ENCODE data around the gene MEN1.
"Not testable (repeated sequence)": the region's sequence is repeated elsewhere in the genome, so short reads cannot be mapped to it uniquely, and the experiment has no call there.

MEN1 gene

DNA sequence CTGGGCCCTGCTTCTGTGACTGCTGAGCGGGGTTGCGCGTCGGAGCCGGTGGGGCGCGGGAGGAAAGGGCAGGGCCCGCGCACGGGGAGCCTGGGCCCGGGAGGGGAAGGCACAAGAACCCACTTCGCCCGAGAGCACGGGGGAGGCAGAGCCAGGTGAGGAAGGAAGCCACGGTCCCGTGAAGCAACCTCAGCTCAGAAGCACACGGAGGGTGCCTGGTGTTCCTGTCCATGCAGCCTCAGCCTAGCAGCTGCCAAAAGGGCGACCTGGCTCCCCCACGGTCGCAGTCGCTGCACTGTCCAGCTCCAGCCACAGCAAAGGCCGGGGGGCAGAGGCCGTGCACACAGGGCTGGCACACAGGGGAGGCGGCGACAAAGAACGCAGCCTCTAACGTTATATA is 43.4 kb upstream of the MEN1 start:
- peaks cover 5% of the 10 kb centered on the region for H3K79me2 ChIP-seq (ENCODE audit: control insufficient read depth, insufficient read depth, low read length, unreplicated experiment)
- no peak overlapping the region for H2AFZ ChIP-seq (ENCODE audit: low read length, unreplicated experiment)
- H3K4me3 ChIP-seq (ENCODE audit: low read depth, low read length): no peak overlapping the region
- H3K4me1 ChIP-seq (ENCODE audit: control insufficient read depth, insufficient read depth, low read length, unreplicated experiment): peaks cover 35% of the 10 kb centered on the region
- no peaks in the 10 kb centered on the region for H3K27me3 ChIP-seq (ENCODE audit: insufficient read depth, low read length)
- H3K27ac ChIP-seq (ENCODE audit: low read depth, low read length): no peak overlapping the region
- peaks cover 10% of the 10 kb centered on the region; the same call in 1 of the 2 replicates for H3K36me3 ChIP-seq (ENCODE audit: insufficient read depth, low read length)

GRCh38 chr11:64852804-64853509 is 42.6 kb upstream of the MEN1 start:
- Histone ChIP-seq H3K4me3 (ENCODE audit: low read depth, low read length) (no peak overlapping the region), H3K27me3 (ENCODE audit: insufficient read depth, low read length) (no peaks in the 10 kb centered on the region), H3K79me2 (ENCODE audit: control insufficient read depth, insufficient read depth, low read length, unreplicated experiment) (peaks cover 5% of the 10 kb centered on the region), H2AFZ (ENCODE audit: low read length, unreplicated experiment) (no peak overlapping the region), H3K4me1 (ENCODE audit: control insufficient read depth, insufficient read depth, low read length, unreplicated experiment) (peaks cover 35% of the 10 kb centered on the region), H3K27ac (ENCODE audit: low read depth, low read length) (no peak overlapping the region), H3K36me3 (ENCODE audit: insufficient read depth, low read length) (peaks cover 10% of the 10 kb centered on the region; the same call in 1 of the 2 replicates)

DNA sequence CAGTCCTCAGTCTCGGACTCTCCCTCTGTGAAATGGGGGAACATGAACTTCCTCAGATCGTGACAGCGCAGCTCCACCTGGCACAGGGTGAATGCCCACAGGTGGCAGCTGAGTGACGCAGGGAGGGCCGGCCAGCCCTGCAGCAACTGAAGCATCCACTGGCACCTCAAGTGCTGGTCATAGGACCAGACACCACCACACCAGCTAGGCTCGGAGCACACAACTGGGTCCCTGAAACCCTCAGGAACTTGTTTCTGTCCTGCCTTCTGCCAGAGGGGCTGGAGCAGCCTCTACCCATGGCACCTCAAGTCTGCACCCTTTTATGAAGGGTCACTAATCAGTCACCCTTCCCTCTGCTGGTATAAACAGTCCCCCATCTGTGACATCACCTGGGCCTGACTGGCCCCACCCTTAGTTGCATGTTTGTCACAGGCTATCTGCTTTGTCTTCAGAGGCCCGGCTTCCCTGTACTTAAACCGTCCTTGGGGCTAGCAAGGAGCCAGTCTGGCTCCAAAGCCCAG is 41.5 kb upstream of the MEN1 start:
- Histone ChIP-seq H3K4me1 (ENCODE audit: control insufficient read depth, insufficient read depth, low read length, unreplicated experiment) (peaks cover 32% of the 10 kb centered on the region), H3K36me3 (ENCODE audit: insufficient read depth, low read length) (peaks cover 10% of the 10 kb centered on the region; the same call in 1 of the 2 replicates), H2AFZ (ENCODE audit: low read length, unreplicated experiment) (no peak overlapping the region), H3K79me2 (ENCODE audit: control insufficient read depth, insufficient read depth, low read length, unreplicated experiment) (peaks cover 5% of the 10 kb centered on the region), H3K27ac (ENCODE audit: low read depth, low read length) (no peak overlapping the region), H3K27me3 (ENCODE audit: insufficient read depth, low read length) (no peaks in the 10 kb centered on the region), H3K4me3 (ENCODE audit: low read depth, low read length) (no peak overlapping the region)

DNA sequence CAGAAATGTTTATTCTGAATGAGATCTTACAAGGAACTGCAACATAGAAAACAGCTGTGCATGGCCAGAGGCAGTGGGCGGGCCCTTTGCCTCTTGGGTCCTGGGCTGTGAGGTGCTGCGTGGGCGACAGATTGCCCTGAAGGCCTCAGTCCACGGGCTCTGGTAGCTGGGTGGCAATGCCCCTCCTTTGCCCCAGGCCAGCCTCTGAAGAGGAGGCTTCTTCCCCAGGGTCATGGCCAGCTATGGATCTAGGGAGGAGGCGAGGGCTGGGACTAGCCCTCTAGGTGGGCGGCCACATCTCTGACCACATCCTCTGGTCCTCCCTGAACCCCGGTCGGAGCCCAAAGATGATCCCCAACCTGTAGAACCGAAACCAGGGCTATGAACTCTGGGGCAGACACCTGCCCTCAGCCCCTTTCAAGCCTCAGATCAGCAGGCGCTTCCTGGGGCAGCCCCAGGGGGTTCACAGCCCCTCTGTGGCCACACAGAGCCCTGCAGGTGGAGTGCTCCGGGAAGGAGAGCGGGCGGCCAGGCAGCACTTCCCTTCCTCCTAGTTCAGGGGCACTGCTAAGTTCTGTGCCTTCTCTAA is 40.7 kb upstream of the MEN1 start:
- Histone ChIP-seq H3K4me1 (ENCODE audit: control insufficient read depth, insufficient read depth, low read length, unreplicated experiment) (peaks cover 24% of the 10 kb centered on the region), H3K27ac (ENCODE audit: low read depth, low read length) (no peak overlapping the region), H3K4me3 (ENCODE audit: low read depth, low read length) (no peak overlapping the region), H2AFZ (ENCODE audit: low read length, unreplicated experiment) (no peak overlapping the region), H3K27me3 (ENCODE audit: insufficient read depth, low read length) (no peaks in the 10 kb centered on the region), H3K36me3 (ENCODE audit: insufficient read depth, low read length) (peaks cover 10% of the 10 kb centered on the region; the same call in 1 of the 2 replicates), H3K79me2 (ENCODE audit: control insufficient read depth, insufficient read depth, low read length, unreplicated experiment) (peaks cover 5% of the 10 kb centered on the region)

DNA sequence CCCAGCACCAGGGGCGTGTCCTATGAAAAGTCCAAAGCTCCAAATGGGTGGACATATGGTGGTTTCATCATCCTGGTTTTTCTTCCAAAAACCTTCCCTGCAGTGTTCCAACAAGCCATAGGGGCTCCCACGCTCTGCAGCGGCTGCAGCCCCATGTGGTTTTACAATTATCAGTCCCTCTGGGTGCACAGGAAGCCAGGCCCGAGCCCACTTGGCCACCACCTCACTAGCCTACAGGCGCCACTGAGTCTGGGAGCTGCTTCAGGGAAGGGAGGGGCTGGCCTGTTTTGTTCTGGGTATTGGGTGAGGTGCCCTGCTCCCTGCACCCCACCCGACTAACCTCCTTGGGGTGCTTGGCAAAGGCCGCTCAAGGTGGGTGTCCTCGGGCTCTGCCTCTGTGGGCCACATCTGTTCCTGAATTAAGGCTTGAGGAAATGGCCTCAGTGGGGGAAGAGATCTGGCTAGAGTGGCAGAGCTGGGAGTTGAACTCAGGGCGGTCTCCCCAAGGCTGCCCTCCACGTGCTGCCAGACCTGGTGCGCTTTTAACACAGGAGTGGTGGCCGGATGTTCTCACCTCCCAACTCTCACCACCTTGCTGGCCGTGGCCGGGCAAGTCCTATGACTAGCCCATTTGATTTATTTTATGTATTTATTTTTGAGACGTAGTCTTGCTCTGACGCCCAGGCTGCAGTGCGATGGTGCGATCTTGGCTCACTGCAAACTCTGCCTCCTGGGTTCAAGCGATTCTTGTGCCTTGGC is 39.4 kb upstream of the MEN1 start:
- Histone ChIP-seq H3K79me2 (ENCODE audit: control insufficient read depth, insufficient read depth, low read length, unreplicated experiment) (peaks cover 5% of the 10 kb centered on the region), H3K27me3 (ENCODE audit: insufficient read depth, low read length) (no peaks in the 10 kb centered on the region), H3K27ac (ENCODE audit: low read depth, low read length) (no peak overlapping the region), H3K4me1 (ENCODE audit: control insufficient read depth, insufficient read depth, low read length, unreplicated experiment) (peaks cover 13% of the 10 kb centered on the region), H3K36me3 (ENCODE audit: insufficient read depth, low read length) (peaks cover 10% of the 10 kb centered on the region; the same call in 1 of the 2 replicates), H3K4me3 (ENCODE audit: low read depth, low read length) (no peak overlapping the region), H2AFZ (ENCODE audit: low read length, unreplicated experiment) (no peak overlapping the region)

DNA sequence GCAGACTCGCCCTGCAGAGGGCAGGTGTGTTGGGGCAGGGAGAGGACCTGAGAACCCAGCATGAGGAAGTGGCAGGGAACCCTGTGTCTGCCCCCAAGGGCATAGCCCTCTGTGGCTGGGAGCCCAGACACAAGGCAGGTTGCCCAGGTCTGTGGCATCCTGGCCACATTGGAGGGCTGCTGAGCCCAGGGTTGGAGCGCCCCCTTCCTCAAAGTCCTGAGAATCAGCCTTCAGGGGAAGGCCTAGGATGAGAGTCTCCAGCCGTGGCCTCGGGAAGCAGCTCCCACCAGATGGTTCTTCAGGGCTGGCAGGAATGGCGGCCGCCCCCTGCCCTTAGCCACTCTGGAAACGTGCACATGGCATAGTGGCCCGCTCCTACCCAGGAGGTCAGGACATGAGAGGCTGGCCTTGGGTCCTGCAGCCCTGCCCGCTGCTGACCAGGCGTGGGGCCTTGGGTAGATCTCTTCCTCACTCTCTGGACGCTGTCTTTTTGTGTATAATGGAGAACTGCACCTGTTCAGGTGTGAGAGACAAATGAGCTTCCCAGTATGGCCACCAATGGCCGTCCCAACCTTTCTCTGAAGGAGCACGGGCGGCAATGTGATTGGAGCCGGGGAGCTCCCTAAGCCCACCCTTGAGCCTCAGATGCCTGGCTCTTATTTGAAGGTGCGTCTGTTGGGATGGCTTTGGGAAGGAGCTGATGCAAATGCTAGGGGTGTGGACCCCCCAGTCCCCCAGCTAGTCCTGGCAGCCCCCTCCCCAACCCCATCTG is 38.7 kb upstream of the MEN1 start:
- H3K27ac ChIP-seq (ENCODE audit: low read depth, low read length): no peak overlapping the region
- no peak overlapping the region for H3K4me3 ChIP-seq (ENCODE audit: low read depth, low read length)
- H3K27me3 ChIP-seq (ENCODE audit: insufficient read depth, low read length): no peaks in the 10 kb centered on the region
- H2AFZ ChIP-seq (ENCODE audit: low read length, unreplicated experiment): no peak overlapping the region
- H3K4me1 ChIP-seq (ENCODE audit: control insufficient read depth, insufficient read depth, low read length, unreplicated experiment): peaks cover 7% of the 10 kb centered on the region
- H3K36me3 ChIP-seq (ENCODE audit: insufficient read depth, low read length): peaks cover 4% of the 10 kb centered on the region; the same call in 1 of the 2 replicates
- H3K79me2 ChIP-seq (ENCODE audit: control insufficient read depth, insufficient read depth, low read length, unreplicated experiment): peaks cover under 1% of the 10 kb centered on the region

DNA sequence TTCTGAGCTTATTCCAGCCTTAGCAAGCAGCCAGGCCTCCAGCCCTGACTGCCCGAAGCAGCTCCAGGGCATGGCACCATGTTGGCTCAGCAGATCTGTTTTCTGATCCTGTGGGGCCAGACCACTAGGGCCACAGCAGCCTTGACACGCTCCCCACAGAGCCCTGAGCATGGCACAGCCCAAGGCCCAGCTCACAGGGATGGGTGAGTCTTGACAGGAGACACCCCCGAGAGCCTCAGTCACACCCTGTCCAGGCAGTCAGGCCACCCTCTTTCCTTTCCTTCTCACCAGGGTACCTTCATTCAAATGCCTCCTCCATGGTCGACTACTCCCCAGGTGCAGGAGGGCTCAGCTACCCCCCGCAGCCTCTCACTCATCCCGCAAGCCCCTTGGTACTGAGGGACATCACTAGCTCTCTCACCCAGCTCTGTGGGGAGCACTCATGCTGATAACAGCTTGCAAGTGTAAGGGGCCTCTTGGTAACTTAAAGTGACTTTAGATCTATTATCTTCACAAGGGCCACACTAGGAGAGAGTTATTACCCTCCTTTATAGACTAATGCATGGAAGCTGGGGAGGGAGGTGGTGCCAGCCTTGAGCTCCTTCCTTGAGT is 38.0 kb upstream of the MEN1 start:
- H3K27ac ChIP-seq (ENCODE audit: low read depth, low read length): no peak overlapping the region
- H3K36me3 ChIP-seq (ENCODE audit: insufficient read depth, low read length): no peaks in the 10 kb centered on the region
- no peaks in the 10 kb centered on the region for H3K79me2 ChIP-seq (ENCODE audit: control insufficient read depth, insufficient read depth, low read length, unreplicated experiment)
- no peak overlapping the region for H3K4me3 ChIP-seq (ENCODE audit: low read depth, low read length)
- H2AFZ ChIP-seq (ENCODE audit: low read length, unreplicated experiment): no peak overlapping the region
- peaks cover 14% of the 10 kb centered on the region for H3K4me1 ChIP-seq (ENCODE audit: control insufficient read depth, insufficient read depth, low read length, unreplicated experiment)
- no peaks in the 10 kb centered on the region for H3K27me3 ChIP-seq (ENCODE audit: insufficient read depth, low read length)

DNA sequence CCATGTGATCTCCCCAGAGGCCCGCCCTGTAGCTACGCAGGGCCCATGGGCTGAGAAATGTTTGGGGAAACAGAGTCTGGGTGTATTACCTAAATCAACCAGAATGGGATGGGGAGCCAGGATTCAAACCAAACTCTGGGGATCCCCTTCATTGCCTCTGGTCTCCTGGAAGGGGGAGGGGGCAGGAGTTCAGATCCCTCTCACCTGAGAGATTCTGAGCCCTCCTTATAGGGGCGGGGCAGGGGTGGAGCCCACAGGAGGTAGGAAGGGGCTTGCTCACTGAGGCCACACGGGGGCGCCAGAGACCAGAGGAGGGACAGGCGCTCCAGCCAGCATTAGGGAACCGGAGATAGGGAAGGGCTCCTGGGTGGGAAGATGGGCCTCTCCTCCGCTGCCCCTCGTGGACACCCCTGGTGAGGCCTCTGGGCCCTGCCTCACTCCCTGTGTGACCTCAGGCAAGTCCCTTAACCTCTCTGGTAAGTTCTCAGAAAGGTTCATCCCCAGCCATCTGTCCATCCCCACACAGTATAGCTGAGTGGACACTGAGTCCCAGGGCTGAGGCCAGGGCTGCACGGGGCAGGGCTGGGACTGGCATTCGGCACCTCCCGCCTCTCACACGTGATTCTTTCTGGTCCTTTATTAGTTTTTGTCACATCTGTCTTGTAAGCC is 36.8 kb upstream of the MEN1 start:
- no peak overlapping the region for H3K4me3 ChIP-seq (ENCODE audit: low read depth, low read length)
- H3K4me1 ChIP-seq (ENCODE audit: control insufficient read depth, insufficient read depth, low read length, unreplicated experiment): peaks cover 21% of the 10 kb centered on the region
- H2AFZ ChIP-seq (ENCODE audit: low read length, unreplicated experiment): no peak overlapping the region
- no peaks in the 10 kb centered on the region for H3K36me3 ChIP-seq (ENCODE audit: insufficient read depth, low read length)
- no peaks in the 10 kb centered on the region for H3K27me3 ChIP-seq (ENCODE audit: insufficient read depth, low read length)
- no peak overlapping the region for H3K27ac ChIP-seq (ENCODE audit: low read depth, low read length)
- H3K79me2 ChIP-seq (ENCODE audit: control insufficient read depth, insufficient read depth, low read length, unreplicated experiment): no peaks in the 10 kb centered on the region

DNA sequence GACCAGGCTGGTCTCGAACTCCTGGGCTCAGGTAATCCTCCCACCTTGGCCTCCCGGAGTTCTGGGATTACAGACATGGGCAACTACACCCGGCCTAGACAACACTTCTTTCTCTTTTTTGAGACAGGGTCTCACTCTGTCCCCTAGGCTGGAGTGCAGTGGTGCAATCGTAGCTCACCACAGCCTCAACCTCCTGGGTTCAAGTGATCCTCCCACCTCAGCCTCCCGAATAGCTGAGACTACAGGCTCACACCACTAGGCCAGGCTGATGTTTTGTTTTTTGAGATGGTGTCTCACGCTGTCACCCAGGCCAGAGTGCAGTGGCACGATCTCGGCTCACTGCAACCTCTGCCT is 35.4 kb upstream of the MEN1 start:
- peaks cover 16% of the 10 kb centered on the region for H3K4me1 ChIP-seq (ENCODE audit: control insufficient read depth, insufficient read depth, low read length, unreplicated experiment)
- not testable (repeated sequence) for H2AFZ ChIP-seq (ENCODE audit: low read length, unreplicated experiment); H3K36me3 ChIP-seq (ENCODE audit: insufficient read depth, low read length); H3K4me3 ChIP-seq (ENCODE audit: low read depth, low read length); H3K79me2 ChIP-seq (ENCODE audit: control insufficient read depth, insufficient read depth, low read length, unreplicated experiment); H3K27ac ChIP-seq (ENCODE audit: low read depth, low read length); H3K27me3 ChIP-seq (ENCODE audit: insufficient read depth, low read length)
